ENCODE results near the gene IGBP1. TPM values are rescaled to one million over a fixed set of nuclear protein-coding genes. Genes with fewer than 3 reads are reported as not detected.

IGBP1 gene
- total and polyA plus RNA-seq, 2 donors from 2014 or later, result 44.2 to 67.3 TPM

- no peak overlapping the region for H3K27ac ChIP-seq (ENCODE audit: low read depth in 2 of 2, low read length in 2 of 2)
- no peak overlapping the region for H3K4me3 ChIP-seq (ENCODE audit: low read length in 3 of 3)
- DNase-seq, result peak in 2 of 5 donors; percentile 5 to 23
- H3K4me1 ChIP-seq (ENCODE audit: control insufficient read depth in 2 of 3, insufficient read depth in 2 of 3, low read depth in 1 of 3, low read length in 3 of 3), result peaks cover 0 to 2% (median 0%) of the 10 kb centered on the region in 3 donors
- no peaks in the 10 kb centered on the region for H3K9me3 ChIP-seq (ENCODE audit: control insufficient read depth in 2 of 3, insufficient read depth in 1 of 3, low read length in 3 of 3)
- FAIRE-seq, result no peak
- H3K27me3 ChIP-seq (ENCODE audit: control insufficient read depth, insufficient read depth, low read length), result no peaks in the 10 kb centered on the region
- TF ChIP-seq, protein P1, sequence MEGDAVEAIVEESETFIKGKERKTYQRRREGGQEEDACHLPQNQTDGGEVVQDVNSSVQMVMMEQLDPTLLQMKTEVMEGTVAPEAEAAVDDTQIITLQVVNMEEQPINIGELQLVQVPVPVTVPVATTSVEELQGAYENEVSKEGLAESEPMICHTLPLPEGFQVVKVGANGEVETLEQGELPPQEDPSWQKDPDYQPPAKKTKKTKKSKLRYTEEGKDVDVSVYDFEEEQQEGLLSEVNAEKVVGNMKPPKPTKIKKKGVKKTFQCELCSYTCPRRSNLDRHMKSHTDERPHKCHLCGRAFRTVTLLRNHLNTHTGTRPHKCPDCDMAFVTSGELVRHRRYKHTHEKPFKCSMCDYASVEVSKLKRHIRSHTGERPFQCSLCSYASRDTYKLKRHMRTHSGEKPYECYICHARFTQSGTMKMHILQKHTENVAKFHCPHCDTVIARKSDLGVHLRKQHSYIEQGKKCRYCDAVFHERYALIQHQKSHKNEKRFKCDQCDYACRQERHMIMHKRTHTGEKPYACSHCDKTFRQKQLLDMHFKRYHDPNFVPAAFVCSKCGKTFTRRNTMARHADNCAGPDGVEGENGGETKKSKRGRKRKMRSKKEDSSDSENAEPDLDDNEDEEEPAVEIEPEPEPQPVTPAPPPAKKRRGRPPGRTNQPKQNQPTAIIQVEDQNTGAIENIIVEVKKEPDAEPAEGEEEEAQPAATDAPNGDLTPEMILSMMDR (IDR thresholded peaks at IDR 0.05; ENCODE audit: borderline replicate concordance, extremely low read depth, insufficient read depth), result no peak
- intact Hi-C loops (cut with DNase I), result no loop called here
- no peak overlapping the region for H3K9ac ChIP-seq (ENCODE audit: low read length in 3 of 3)
- H3K36me3 ChIP-seq (ENCODE audit: control insufficient read depth in 2 of 3, insufficient read depth in 3 of 3, low read length in 3 of 3), result no peaks in the 10 kb centered on the region
These were observed 45.2 kb upstream of the IGBP1 start for GRCh38 chrX:70087857-70088630.

DNA sequence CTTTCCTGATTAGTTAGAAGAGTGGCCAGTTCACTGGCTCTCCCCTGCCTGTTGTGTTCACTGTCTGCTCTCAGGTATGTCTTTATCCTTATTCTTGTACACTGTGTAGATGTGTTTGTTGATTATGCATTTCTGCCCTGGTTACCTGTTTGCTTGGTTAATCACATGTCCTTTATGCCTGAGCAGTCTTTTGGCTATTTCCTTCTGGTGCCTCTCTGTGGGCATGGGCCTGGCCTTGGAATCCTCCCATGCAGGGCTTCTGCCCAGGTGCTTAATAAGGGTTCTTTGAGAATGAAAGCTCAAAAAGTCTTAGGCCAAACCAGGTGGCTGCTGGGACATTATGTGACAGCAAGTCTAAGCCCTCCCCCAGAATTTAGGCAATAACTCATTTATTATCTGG lies 44.5 kb upstream of the IGBP1 start:
- no peaks in the 10 kb centered on the region for H3K36me3 ChIP-seq (ENCODE audit: control insufficient read depth in 2 of 3, insufficient read depth in 3 of 3, low read length in 3 of 3)
- TF ChIP-seq, protein P1 (IDR thresholded peaks at IDR 0.05; ENCODE audit: borderline replicate concordance, extremely low read depth, insufficient read depth), result no peak
- peak in 1 of 5 donors; percentile 8 for DNase-seq
- no peaks in the 10 kb centered on the region for H3K27me3 ChIP-seq (ENCODE audit: control insufficient read depth, insufficient read depth, low read length)
- no peak for FAIRE-seq
- intact Hi-C loops (cut with DNase I), result no loop called here
- H3K27ac ChIP-seq (ENCODE audit: low read depth in 2 of 2, low read length in 2 of 2), result no peak overlapping the region
- H3K4me3 ChIP-seq (ENCODE audit: low read length in 3 of 3), result no peak overlapping the region
- H3K4me1 ChIP-seq (ENCODE audit: control insufficient read depth in 2 of 3, insufficient read depth in 2 of 3, low read depth in 1 of 3, low read length in 3 of 3), result peaks cover 0 to 2% (median 0%) of the 10 kb centered on the region in 3 donors
- H3K9ac ChIP-seq (ENCODE audit: low read length in 3 of 3), result no peak overlapping the region
- H3K9me3 ChIP-seq (ENCODE audit: control insufficient read depth in 2 of 3, insufficient read depth in 1 of 3, low read length in 3 of 3), result no peaks in the 10 kb centered on the region

GRCh38 chrX:70089604-70090297 lies 43.5 kb upstream of the IGBP1 start:
- intact Hi-C loops (cut with DNase I), result loop anchor here (10.0 kb wide), 1 partner anchor 595 kb away; no protein-coding TSS in a partner anchor
- DNase-seq, result no peak
- no peaks in the 10 kb centered on the region for H3K27me3 ChIP-seq (ENCODE audit: control insufficient read depth, insufficient read depth, low read length)
- H3K36me3 ChIP-seq (ENCODE audit: control insufficient read depth in 2 of 3, insufficient read depth in 3 of 3, low read length in 3 of 3), result no peaks in the 10 kb centered on the region
- peaks cover 0 to 2% (median 0%) of the 10 kb centered on the region in 3 donors for H3K4me1 ChIP-seq (ENCODE audit: control insufficient read depth in 2 of 3, insufficient read depth in 2 of 3, low read depth in 1 of 3, low read length in 3 of 3)
- no peak overlapping the region for H3K4me3 ChIP-seq (ENCODE audit: low read length in 3 of 3)
- no peak overlapping the region for H3K9ac ChIP-seq (ENCODE audit: low read length in 3 of 3)
- FAIRE-seq, result no peak
- TF ChIP-seq, protein P1 (IDR thresholded peaks at IDR 0.05; ENCODE audit: borderline replicate concordance, extremely low read depth, insufficient read depth), result no peak
- no peaks in the 10 kb centered on the region for H3K9me3 ChIP-seq (ENCODE audit: control insufficient read depth in 2 of 3, insufficient read depth in 1 of 3, low read length in 3 of 3)
- no peak overlapping the region for H3K27ac ChIP-seq (ENCODE audit: low read depth in 2 of 2, low read length in 2 of 2)

All from kidney (tissue), 14 donors.